GM12864 (cell line): ENCODE measurements around the gene SPACDR.

Experiments used
- DNase-seq: peaks from one replicate; pipeline ENCODE4 v3.0.0-alpha.2; 2011; ENCODE audit warnings: low read depth
- H3K4me3 ChIP-seq: 2 replicates; pipeline ENCODE4 v1.5.1; 2011; ENCODE audit warnings: mild to moderate bottlenecking, low read depth, low read length, control low read depth
- CTCF ChIP-seq: IDR thresholded peaks from 2 replicates; pipeline ENCODE4 v1.5.1; 2011; ENCODE audit warnings: low read depth, mild to moderate bottlenecking, moderate library complexity, low read length, control low read depth, inconsistent platforms; ENCODE audit errors: missing control alignments

SPACDR gene

GRCh38 chr7:100496509-100496908 is 32.4 kb upstream of the SPACDR start:
- no peak for DNase-seq
- no peak for TF ChIP-seq CTCF
- no peak overlapping the region for H3K4me3 ChIP-seq

- DNase-seq = no peak
- H3K4me3 ChIP-seq = peak overlapping the region; percentile 43
- peak; percentile 30 for TF ChIP-seq CTCF
Measured at GRCh38 chr7:100493476-100494264, 29.6 kb upstream of the SPACDR start.

GRCh38 chr7:100492738-100493475 is 28.8 kb upstream of the SPACDR start:
- no peak for DNase-seq
- TF ChIP-seq CTCF = no peak
- peak overlapping the region; percentile 43 for H3K4me3 ChIP-seq

GRCh38 chr7:100491192-100491578 is 27.1 kb upstream of the SPACDR start:
- DNase-seq = no peak
- no peak for TF ChIP-seq CTCF
- no peak overlapping the region for H3K4me3 ChIP-seq

- no peak overlapping the region for H3K4me3 ChIP-seq
- no peak for DNase-seq
- TF ChIP-seq CTCF = no peak
Measured at GRCh38 chr7:100490483-100491191, 26.6 kb upstream of the SPACDR start.

GRCh38 chr7:100489824-100490223 is 25.8 kb upstream of the SPACDR start:
- DNase-seq = peak; percentile 59
- no peak for TF ChIP-seq CTCF
- H3K4me3 ChIP-seq = no peak overlapping the region
